ENCODE measurements around the gene NKX3-2. TPM values are rescaled to one million over a fixed set of nuclear protein-coding genes. Genes with fewer than 3 reads are reported as not detected.
A peak's percentile ranks its signal among the peaks of the same experiment; 100 is the strongest.
"Not testable (repeated sequence)": the region's sequence is repeated elsewhere in the genome, so short reads cannot be mapped to it uniquely, and the experiment has no call there.

NKX3-2 gene
- total RNA-seq (2014; rRNA removed; shearing (Covaris generic)) = 0.04 and 0.66 TPM in 2 replicates

- DNase-seq (ENCODE audit: low spot score) = no peak
Observed at GRCh38 chr4:13543839-13544605, at the start of gene NKX3-2. Gene NKX3-2, minus strand, starts transcription at chr4:13544508. Its CDS starts 94 bp downstream, at chr4:13544414.

DNA sequence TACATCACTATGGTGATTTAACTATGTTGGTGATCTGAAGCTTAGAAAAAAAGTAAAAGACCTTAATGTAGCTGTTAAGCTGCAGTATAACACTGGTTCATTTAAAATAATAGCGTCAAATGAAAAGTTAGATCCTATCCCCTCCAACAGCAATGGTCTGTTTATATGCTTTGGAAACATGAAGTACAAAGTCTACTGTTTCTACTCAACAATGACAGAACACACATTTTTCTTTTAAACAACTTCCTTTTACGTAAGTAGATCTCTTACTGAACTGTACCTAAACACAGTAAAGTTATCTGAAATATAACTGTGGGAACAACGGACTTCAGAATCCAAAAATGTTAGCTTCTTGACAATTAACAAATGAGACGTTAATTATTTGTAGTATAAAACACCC is 47.9 kb upstream of the NKX3-2 start:
- DNase-seq (ENCODE audit: low spot score) = no peak

- DNase-seq (ENCODE audit: low spot score) = no peak
Observed at GRCh38 chr4:13590766-13591165, 46.5 kb upstream of the NKX3-2 start.

DNA sequence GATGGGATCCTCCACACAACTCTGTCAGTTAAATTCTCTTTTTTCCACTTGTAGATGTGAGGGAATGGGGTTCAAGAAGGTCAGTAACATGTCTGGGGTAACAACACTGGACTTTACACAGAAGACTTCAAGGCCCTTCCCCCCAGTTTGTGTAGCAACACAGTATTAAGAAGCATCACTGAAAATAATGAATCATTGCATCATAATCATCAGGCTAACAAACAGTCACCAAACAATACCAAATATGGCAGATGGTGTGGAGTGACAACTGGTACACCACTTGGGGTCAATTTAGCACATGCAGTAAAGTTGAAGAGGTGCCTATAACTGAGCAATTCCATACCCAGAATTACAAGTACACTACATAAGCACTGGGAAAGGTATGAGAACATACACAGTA is 44.6 kb upstream of the NKX3-2 start:
- no peak for DNase-seq (ENCODE audit: low spot score)

DNA sequence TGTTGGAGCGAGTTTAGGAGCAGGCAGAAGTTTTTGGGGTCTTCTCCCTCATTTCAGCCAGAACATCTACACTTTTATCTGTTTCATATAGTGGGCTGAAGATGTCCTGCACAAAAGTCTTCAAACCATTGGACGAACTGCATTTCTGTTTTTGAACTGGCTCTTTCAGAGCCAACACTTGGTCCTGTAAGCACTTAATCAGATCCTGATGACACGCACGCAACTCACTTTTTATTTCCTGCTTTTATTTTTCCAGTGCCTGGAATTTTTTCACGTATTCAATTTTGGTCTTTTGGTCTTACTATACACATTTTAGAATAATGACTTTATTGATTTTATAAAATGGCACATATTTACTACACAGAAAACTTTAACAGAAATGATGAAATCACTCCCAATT is 40.2 kb upstream of the NKX3-2 start:
- DNase-seq (ENCODE audit: low spot score) = no peak

GRCh38 chr4:13580036-13580435 is 35.7 kb upstream of the NKX3-2 start:
- DNase-seq (ENCODE audit: low spot score) = no peak

DNA sequence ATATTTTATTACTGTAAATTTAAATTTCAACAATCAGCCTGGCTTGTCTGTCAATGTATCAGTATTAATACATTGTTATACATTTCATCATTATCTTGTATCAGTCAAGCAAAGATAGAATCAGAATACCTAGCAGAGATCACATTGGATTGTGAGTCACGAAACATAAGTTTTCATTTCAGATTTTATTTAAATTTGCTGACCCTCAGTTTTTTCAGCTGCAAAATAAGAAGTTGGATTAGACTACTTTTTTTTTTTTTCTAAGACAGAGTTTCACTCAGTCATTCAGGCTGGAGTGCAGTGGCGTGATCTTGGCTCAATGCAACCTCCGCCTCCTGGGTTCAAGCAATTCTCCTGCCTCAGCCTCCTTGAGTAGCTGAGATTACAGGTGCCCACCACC is 33.4 kb upstream of the NKX3-2 start:
- no peak for DNase-seq (ENCODE audit: low spot score)

DNA sequence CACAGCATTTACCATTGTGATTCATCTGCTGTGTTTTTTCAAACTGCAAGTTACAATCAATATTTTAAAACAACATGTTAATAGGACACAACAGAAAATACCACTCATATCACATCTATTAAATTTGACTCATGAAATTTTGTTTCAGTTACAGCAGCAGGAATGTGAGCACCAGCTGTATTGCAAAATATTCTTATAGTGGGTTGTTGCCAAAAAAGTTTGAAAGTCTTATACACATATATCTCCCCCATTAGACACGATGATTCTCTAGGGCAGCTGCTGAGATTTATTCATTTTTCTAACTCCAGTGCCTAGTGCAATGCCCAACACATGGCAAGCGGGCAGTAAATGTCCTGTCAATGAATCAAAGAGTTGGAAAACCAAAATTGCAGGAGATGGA is 26.6 kb upstream of the NKX3-2 start:
- no peak for DNase-seq (ENCODE audit: low spot score)

DNA sequence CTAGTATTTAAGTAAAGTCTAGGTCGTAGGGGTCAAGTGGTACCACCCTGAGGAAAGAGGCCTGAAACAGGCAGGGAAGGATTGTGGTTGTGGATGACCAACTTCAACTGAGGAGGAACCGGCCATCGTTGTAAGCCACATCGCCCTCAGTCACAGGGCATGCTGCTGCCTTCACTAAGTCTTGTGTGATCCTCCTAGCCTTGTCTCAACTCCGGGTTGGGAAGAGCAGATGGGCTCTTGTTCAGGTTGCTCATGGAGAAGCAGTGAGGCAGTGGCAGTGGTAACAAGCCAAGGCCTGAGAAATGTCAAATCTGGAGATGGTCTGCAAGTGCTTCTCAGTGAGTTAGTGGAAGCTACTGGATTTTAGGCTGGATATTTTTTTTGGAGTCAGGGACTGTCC is 22.8 kb upstream of the NKX3-2 start:
- DNase-seq (ENCODE audit: low spot score) = no peak

GRCh38 chr4:13562876-13563275 is 18.6 kb upstream of the NKX3-2 start:
- no peak for DNase-seq (ENCODE audit: low spot score)

DNA sequence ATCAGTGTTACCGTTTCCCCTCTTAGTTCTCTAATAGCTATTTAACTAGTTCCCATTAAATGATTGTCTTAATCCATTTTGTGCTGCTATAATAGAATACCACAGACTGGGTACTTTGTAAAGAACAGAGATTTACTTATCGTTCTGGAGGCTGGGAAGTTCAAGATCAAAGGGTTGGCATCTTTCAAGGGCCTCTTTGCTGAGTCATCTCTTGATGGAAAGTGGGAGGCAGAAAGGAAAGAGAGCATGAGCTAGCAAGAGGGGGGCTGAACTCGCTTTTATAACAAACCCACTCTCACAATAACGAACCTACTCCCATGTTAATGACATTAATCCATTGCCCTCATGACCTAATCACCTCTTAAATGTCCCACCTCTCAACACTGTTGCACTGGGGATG is 17.4 kb upstream of the NKX3-2 start:
- no peak for DNase-seq (ENCODE audit: low spot score)

- DNase-seq (ENCODE audit: low spot score) = not testable (repeated sequence)
Observed at GRCh38 chr4:13560111-13560510, 15.8 kb upstream of the NKX3-2 start.

- DNase-seq (ENCODE audit: low spot score) = peak; percentile 67
Observed at GRCh38 chr4:13559413-13559812, 15.1 kb upstream of the NKX3-2 start.

- no peak for DNase-seq (ENCODE audit: low spot score)
Observed at GRCh38 chr4:13558881-13559280, 14.6 kb upstream of the NKX3-2 start.

DNA sequence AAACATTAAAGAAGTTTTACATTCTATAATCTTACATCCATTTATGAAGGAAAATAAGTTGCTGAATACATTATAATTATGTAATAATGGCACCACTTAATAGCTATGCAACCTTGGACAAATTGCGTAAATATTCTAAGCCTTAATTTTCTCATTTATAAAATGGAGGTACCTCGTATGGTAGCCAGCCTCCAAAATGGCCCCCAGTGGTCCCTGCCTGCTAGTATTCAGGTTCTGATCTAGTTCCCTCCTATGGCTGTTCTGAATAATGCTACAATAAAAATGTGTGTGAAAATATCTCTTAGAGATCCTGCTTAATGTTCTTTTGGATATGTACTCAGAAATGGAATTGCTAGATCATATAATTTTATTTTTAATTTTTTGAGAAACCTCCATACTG is 11.0 kb upstream of the NKX3-2 start:
- no peak for DNase-seq (ENCODE audit: low spot score)

- DNase-seq (ENCODE audit: low spot score) = no peak
Observed at GRCh38 chr4:13553081-13553480, 8.8 kb upstream of the NKX3-2 start.

DNA sequence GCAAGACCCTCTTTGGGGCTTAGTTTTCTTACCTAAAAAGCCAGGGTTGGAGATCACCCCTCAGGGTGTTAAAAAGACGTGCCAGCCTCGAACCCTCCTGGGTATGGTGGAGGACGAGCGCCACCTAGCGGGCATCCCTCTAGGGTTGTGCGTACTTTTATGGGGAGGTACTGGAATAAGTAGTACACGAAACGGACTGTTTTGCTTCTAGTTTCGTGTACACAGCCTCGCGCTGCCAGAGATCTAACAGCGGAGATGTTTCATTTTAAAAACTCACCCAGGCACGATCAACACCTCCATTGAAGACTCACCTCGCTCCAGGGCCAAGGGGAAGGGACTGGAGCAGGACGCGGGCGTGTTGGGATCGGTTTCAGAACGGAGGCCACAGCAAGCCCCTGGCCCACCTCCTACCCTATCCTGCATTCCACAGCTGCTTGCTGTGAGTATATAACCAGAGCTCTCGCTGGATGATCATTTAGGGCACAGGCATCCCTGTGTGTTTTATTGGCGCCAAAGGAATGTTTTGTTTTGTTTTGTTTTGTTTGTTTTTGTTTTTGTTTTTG is 4.8 kb upstream of the NKX3-2 start:
- peak; percentile 83 for DNase-seq (ENCODE audit: low spot score)

GRCh38 chr4:13548059-13548983 is 4.0 kb upstream of the NKX3-2 start:
- DNase-seq (ENCODE audit: low spot score) = no peak

DNA sequence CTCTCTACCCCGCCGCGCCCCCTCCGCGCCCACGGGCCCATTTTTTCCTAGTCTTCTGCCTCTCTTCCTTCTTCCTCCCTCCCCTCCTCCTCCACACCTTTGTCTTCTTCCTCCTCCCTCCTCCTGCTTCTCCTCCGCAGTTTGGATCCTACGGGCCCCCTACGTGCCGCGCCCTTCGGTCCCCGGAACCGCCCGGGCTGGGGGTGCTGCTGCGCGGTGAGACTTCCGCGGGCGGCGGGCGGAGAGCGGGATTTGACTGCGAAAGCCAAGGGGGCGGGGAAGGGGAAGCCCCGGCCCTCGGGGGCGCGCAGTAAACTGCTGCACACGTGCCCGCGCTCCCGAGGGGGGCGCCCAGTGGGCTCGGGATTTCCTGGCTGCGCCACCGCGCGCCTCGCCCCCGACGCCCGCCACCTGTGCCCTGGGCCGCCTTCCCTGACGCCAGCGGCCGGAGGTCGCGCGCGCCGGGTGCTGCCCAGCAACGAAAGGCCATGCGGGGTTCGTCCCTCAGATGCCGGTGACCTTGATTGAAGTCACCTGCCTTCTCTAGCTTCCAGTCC is 3.3 kb upstream of the NKX3-2 start:
- no peak for DNase-seq (ENCODE audit: low spot score)

GRCh38 chr4:13546941-13547484 is 2.7 kb upstream of the NKX3-2 start:
- DNase-seq (ENCODE audit: low spot score) = no peak

GRCh38 chr4:13546142-13546940 is 2.0 kb upstream of the NKX3-2 start:
- DNase-seq (ENCODE audit: low spot score) = no peak
